Right lobe of liver (tissue), 6 donors: ENCODE measurements around the gene PEAK3. TPM values are rescaled to one million over a fixed set of nuclear protein-coding genes. Genes with fewer than 3 reads are reported as not detected.

Source experiments
- ATAC-seq, 4 donors: fragments of 200-7000 bp; cut with Tn5 transposase; one replicate each; pipeline ENCODE4 v1.9.1; 2020; ENCODE audit warnings: mild to moderate bottlenecking in 4 of 4, moderate library complexity in 4 of 4
- DNase-seq, 3 donors: peaks; one replicate each; pipeline ENCODE4 v3.0.0-alpha.2; 2020
- H3K27ac ChIP-seq, 3 donors: fragments of 200-600 bp; one replicate each; pipeline ENCODE4 v1.8.0; 2022
- H3K27me3 ChIP-seq, 2 donors: fragments of 200-600 bp; one replicate each; pipeline ENCODE4 v1.8.0; 2022
- H3K36me3 ChIP-seq, 4 donors: fragments of 200-600 bp; sonication (generic) in 1 of 4; one replicate each; pipeline versions ENCODE4 v1.5.1 to v1.8.0; 2017 to 2022; ENCODE audit warnings: control low read depth in 1 of 4
- H3K4me1 ChIP-seq, 4 donors: fragments of 200-600 bp; sonication (generic) in 1 of 4; one replicate each; pipeline versions ENCODE4 v1.5.1 to v1.8.0; 2017 to 2022; ENCODE audit warnings: control low read depth in 1 of 4
- H3K4me3 ChIP-seq, 3 donors: fragments of 200-600 bp; one replicate each; pipeline ENCODE4 v1.8.0; 2022
- H3K9me3 ChIP-seq, 4 donors: fragments of 200-600 bp; sonication (generic) in 1 of 4; one replicate each; pipeline versions ENCODE4 v1.5.1 to v1.8.0; 2017 to 2022; ENCODE audit warnings: control low read depth in 1 of 4
- POLR2A ChIP-seq: fragments of 450-650 bp; IDR thresholded peaks from one replicate; pipeline ENCODE4 v1.6.1; 2017; ENCODE audit warnings: antibody characterized with exemption, mild to moderate bottlenecking
- WGBS: methylation state at CpG from one replicate; pipeline ENCODE4 v1.1.6; 2018; ENCODE audit warnings: low coverage, low lambda C conversion rate; ENCODE audit not compliant: insufficient coverage; ENCODE audit errors: missing lambda C conversion rate; 5-methylcytosine and 5-hydroxymethylcytosine counted together
- intact Hi-C, 2 donors: fragments of 100-400 bp; cut with DNase I; formaldehyde crosslinking; loops; one replicate each; pipeline versions ENCODE4 v1.11.2 to v1.14.1; 2022
- total RNA-seq, 6 experiments: library from RNA; depleted of rRNA in 2 of 6; stranded (reverse); fragments of >200 nt in 2 of 6; fragmentation: NEBNext Ultra II Directional in 3 of 6; extraction: Animal tissue kit (Norgen Biotek cat#: 25700) in 3 of 6; gene quantifications; one replicate each; pipeline versions ENCODE4 v1.1.0 to v1.2.4, GENCODE V29; 2016 to 2023
- TF ChIP-seq, protein P1 (sequence below), 4 donors: fragments of 200-600 bp in 3 of 4; fragments of 450-650 bp in 1 of 4; IDR thresholded peaks; one replicate each; pipeline versions ENCODE4 v1.5.1 to v1.8.0; 2016 to 2022; ENCODE audit warnings: antibody characterized with exemption in 4 of 4, mild to moderate bottlenecking in 2 of 4
- donor health status: DM: no; HTN: yes; CAD: no.
- donor health status: DM: no; HTN: no; CAD: no.
- donor health status: DM: no; HTN: no; CAD: no.
- donor health status: DM: no; HTN: yes; CAD: no.
- donor health status: DM: no; HTN: yes; CAD: no.

The PEAK3 gene
- total RNA-seq, 6 experiments from 2014 or later: 0.07 to 0.49 (median 0.36) TPM

DNA sequence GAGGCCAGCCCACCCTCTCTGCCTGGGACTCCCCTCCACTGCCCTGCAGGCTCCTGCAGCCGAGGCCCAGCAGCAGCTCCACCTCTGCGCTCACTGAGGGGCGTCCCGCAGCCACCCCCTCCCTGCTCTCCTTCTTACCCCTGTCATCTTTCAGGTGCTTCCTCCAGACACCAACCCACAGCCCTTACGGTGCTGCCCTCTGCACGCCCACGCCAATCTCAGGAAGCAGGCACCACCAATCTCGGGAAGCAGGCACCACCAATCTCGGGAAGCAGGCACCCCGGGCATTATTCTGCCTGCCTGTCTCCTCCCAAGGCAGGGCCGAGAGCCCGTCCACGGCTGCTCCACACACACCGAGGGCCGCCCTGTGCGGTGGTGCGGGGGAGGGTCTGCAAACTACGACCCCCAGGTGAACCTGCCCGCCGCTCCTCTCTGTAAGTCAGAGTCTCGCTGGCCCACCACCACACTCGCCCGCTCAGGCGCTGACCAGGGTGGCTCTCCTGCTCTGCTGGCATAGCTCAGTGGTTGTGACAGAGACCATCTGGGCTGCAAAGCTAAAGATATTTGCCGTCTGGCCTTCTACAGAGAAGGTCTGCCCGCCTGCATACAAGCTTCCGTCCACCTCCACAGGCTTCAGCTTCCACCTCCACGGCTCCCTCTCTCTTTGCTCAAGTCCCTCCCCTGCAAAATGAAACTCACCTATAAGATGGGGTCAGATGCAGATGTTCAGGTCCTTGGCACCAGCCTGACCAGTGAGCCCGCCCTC is 43.5 kb upstream of the PEAK3 start:
- no peak for TF ChIP-seq POLR2A
- TF ChIP-seq, protein P1, sequence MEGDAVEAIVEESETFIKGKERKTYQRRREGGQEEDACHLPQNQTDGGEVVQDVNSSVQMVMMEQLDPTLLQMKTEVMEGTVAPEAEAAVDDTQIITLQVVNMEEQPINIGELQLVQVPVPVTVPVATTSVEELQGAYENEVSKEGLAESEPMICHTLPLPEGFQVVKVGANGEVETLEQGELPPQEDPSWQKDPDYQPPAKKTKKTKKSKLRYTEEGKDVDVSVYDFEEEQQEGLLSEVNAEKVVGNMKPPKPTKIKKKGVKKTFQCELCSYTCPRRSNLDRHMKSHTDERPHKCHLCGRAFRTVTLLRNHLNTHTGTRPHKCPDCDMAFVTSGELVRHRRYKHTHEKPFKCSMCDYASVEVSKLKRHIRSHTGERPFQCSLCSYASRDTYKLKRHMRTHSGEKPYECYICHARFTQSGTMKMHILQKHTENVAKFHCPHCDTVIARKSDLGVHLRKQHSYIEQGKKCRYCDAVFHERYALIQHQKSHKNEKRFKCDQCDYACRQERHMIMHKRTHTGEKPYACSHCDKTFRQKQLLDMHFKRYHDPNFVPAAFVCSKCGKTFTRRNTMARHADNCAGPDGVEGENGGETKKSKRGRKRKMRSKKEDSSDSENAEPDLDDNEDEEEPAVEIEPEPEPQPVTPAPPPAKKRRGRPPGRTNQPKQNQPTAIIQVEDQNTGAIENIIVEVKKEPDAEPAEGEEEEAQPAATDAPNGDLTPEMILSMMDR (IDR thresholded peaks at IDR 0.05): no peak
- ATAC-seq: no peak
- H3K9me3 ChIP-seq: no peaks in the 10 kb centered on the region
- H3K4me3 ChIP-seq: no peak overlapping the region
- peaks cover 0 to 23% (median 9%) of the 10 kb centered on the region in 4 donors for H3K4me1 ChIP-seq
- H3K27me3 ChIP-seq: no peaks in the 10 kb centered on the region
- no peak for DNase-seq
- intact Hi-C loops: no loop called here
- no peak overlapping the region for H3K27ac ChIP-seq
- no peaks in the 10 kb centered on the region for H3K36me3 ChIP-seq
- WGBS: 61% methylated on average over 10 of the region's 29 CpGs

DNA sequence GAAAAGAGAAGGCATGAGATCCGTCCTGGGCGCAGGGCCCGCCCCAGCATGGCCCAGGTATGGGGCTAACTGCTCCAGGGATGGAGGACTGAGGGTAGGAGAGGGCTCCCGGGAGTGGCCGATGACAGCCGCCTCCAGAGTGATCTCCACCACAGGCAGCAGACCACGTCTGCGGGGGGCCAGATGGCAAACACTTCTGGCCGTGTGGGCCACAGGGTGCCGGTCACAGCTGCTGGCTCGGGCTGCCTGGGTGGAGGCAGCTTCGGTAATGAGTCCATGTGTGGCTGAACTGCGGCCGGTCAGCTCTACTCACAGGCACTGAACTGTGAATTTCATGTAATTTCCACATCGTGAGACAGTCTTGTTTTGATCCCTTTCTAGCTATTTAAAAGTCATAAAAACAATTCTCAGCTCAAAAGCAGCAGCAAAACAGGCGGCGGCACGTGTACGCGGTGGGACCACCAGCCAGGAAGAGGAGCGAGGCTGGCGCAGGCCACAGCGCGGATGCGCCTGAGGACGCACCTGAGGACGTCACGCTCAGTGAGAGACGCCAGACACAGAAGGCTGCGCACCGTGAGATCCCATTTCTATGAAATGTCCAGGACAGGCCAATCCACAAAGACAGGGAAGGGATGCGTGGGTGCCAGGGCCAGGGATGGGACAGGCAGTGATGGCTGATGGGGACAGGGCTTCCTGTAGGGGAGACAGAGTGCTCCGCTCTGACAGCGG is 42.4 kb upstream of the PEAK3 start:
- no peak overlapping the region for H3K4me3 ChIP-seq
- TF ChIP-seq POLR2A: no peak
- TF ChIP-seq, protein P1 (IDR thresholded peaks at IDR 0.05): no peak
- H3K27me3 ChIP-seq: no peaks in the 10 kb centered on the region
- DNase-seq (no peak), ATAC-seq (no peak)
- no peaks in the 10 kb centered on the region for H3K9me3 ChIP-seq
- H3K27ac ChIP-seq: no peak overlapping the region
- intact Hi-C loops: no loop called here
- no peaks in the 10 kb centered on the region for H3K36me3 ChIP-seq
- peaks cover 0 to 13% (median 6%) of the 10 kb centered on the region in 4 donors for H3K4me1 ChIP-seq
- WGBS: 100% methylated on average over 1 of the region's 34 CpGs

DNA sequence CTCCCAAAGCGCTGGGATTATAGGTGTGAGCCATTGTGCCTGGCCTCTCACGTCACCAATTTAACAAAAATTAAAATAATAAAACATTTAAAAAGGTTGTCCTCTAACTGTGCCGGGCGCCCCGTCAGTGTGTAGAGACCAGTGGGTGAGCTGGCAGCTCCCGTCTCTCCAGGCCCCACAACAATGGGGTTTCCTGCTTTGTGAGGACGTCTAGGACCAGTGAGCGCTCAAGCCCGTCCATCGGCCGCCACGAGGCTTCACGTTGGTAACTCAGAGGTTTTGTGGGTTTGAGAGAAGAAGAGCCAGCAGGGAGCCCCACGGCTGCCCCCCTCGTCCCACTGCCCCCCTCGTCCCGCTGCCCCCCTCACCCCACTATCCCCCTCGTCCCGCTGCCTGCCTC is 41.7 kb upstream of the PEAK3 start:
- no peaks in the 10 kb centered on the region for H3K36me3 ChIP-seq
- intact Hi-C loops: no loop called here

DNA sequence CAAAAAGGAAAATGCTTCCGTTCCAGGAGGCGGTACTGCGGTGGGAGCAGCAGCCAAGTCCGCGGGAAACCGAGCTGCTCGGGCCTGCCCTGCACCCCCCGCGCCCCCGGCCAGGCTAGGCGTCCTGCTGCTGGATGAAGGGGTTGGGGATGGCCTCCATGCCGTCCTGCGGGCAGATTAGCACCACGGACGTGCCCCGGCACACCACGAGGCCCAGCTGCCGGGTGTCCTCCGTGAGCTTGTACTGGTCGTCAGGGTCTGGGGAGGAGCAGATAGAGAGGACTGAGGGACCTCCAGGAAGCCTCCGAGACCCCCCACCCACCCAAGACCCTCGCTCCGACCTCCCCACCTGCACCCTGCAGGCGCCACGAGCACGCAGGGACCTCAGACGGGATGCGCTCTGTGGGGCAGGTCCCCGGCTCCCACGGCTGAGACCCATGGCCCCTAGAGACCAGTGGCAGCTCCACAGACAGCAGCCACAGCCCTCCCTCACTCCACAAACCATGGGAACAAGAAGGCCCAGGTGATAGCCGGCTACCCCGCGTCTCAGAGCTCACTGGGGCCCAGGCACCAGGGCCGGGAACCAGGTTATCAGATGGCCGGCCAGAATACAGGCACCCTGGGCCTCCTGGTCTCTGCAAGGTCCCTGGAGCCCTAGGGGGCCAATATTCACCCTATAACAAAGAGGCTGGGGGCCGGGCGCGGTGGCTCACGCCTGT is 39.7 kb upstream of the PEAK3 start:
- Histone ChIP-seq H3K4me3 (no peak overlapping the region), H3K27ac (no peak overlapping the region), H3K36me3 (no peaks in the 10 kb centered on the region), H3K27me3 (no peaks in the 10 kb centered on the region), H3K9me3 (no peaks in the 10 kb centered on the region), H3K4me1 (peaks cover 0 to under 1% (median 0%) of the 10 kb centered on the region in 4 donors)
- DNase-seq (peak in 1 of 3 donors; percentile 12), ATAC-seq (no peak)
- TF ChIP-seq POLR2A: no peak
- intact Hi-C loops: no loop called here
- WGBS: 89% methylated on average over 7 of the region's 39 CpGs

More for the DNA sequence above, 41.7 kb upstream of the PEAK3 start:
- 89% methylated on average over 12 of the region's 19 CpGs for WGBS
- Histone ChIP-seq H3K4me1 (peaks cover 0 to 10% (median 5%) of the 10 kb centered on the region in 4 donors), H3K4me3 (no peak overlapping the region), H3K9me3 (no peaks in the 10 kb centered on the region), H3K27me3 (no peaks in the 10 kb centered on the region), H3K27ac (no peak overlapping the region)
- ATAC-seq (no peak), DNase-seq (no peak)
- TF ChIP-seq, protein P1 (IDR thresholded peaks at IDR 0.05): no peak
- TF ChIP-seq POLR2A: no peak
